Lung (tissue), 12 donors: ENCODE measurements around the gene BICC1. TPM values are rescaled to one million over a fixed set of nuclear protein-coding genes. Genes with fewer than 3 reads are reported as not detected.

Experiments used
- ATAC-seq: fragments of 200-7000 bp; cut with Tn5 transposase; one replicate; pipeline ENCODE4 v1.9.1; 2020; ENCODE audit warnings: moderate number of reproducible peaks; ENCODE audit not compliant: insufficient read depth, low FRiP score
- DNase-seq, 3 donors: peaks; one replicate each; pipeline ENCODE4 v3.0.0-alpha.2; 2013 to 2017
- H3K27ac ChIP-seq, 2 donors: one replicate each; pipeline ENCODE4 v1.5.1; 2013; ENCODE audit warnings: mild to moderate bottlenecking in 2 of 2, moderate library complexity in 2 of 2, control low read depth in 1 of 2, inconsistent platforms in 1 of 2, low read depth in 1 of 2, low read length in 1 of 2
- H3K27me3 ChIP-seq, 3 donors: one replicate each; pipeline ENCODE4 v1.5.1; 2013; ENCODE audit warnings: low read length in 2 of 3; ENCODE audit not compliant: control insufficient read depth in 3 of 3, insufficient read depth in 3 of 3
- H3K36me3 ChIP-seq, 4 donors: one replicate each; pipeline ENCODE4 v1.5.1; 2013; ENCODE audit warnings: low read length in 4 of 4, mild to moderate bottlenecking in 1 of 4, moderate library complexity in 1 of 4; ENCODE audit not compliant: control insufficient read depth in 4 of 4, insufficient read depth in 4 of 4
- H3K4me1 ChIP-seq, 5 donors: one replicate each; pipeline ENCODE4 v1.5.1; 2013; ENCODE audit warnings: low read length in 5 of 5, mild to moderate bottlenecking in 2 of 5, moderate library complexity in 1 of 5; ENCODE audit not compliant: control insufficient read depth in 5 of 5, insufficient read depth in 5 of 5
- H3K4me3 ChIP-seq: one replicate; pipeline ENCODE4 v1.5.1; 2013; ENCODE audit warnings: mild to moderate bottlenecking, control low read depth, moderate library complexity
- H3K9ac ChIP-seq, 2 donors: one replicate each; pipeline ENCODE4 v1.5.1; 2013; ENCODE audit warnings: low read length in 2 of 2, control low read depth in 1 of 2; ENCODE audit not compliant: insufficient read depth in 1 of 2
- H3K9me3 ChIP-seq, 4 donors: one replicate each; pipeline ENCODE4 v1.5.1; 2013; ENCODE audit warnings: low read length in 3 of 4, mild to moderate bottlenecking in 1 of 4, moderate library complexity in 1 of 4; ENCODE audit not compliant: control insufficient read depth in 4 of 4, insufficient read depth in 3 of 4
- WGBS, 2 donors: extraction: QIAGEN DNeasy Blood & Tissue Kit; methylation state at CpG; one replicate each; pipeline ENCODE4 v1.1.7; 2013; 5-methylcytosine and 5-hydroxymethylcytosine counted together
- polyA plus RNA-seq, 2 donors: library from polyadenylated mRNA; stranded (reverse); fragments of 200-250 nt; gene quantifications; one replicate each; pipeline ENCODE4 v1.2.1, GENCODE V29; 2013
- total RNA-seq, 2 donors: library from RNA; depleted of rRNA in 1 of 2; stranded (reverse); fragments of >200 nt in 1 of 2; gene quantifications; one replicate each; pipeline ENCODE4 v1.2.1, GENCODE V29; 2014 to 2021
- TF ChIP-seq, protein P1 (sequence below): IDR thresholded peaks from 2 replicates; pipeline ENCODE4 v1.5.1; 2012; ENCODE audit warnings: mild to moderate bottlenecking; ENCODE audit errors: control extremely low read depth, extremely low read depth
- donor health status: control.
- donor health status: control.
- donor health status: Bipolar disorder and iron deficiency.
- donor health status: healthy.
- donor health status: DM: yes; HTN: yes; CAD: no.

BICC1 gene
- total and polyA plus RNA-seq, 4 donors: 2.3 to 43.1 (median 5.9) TPM

DNA sequence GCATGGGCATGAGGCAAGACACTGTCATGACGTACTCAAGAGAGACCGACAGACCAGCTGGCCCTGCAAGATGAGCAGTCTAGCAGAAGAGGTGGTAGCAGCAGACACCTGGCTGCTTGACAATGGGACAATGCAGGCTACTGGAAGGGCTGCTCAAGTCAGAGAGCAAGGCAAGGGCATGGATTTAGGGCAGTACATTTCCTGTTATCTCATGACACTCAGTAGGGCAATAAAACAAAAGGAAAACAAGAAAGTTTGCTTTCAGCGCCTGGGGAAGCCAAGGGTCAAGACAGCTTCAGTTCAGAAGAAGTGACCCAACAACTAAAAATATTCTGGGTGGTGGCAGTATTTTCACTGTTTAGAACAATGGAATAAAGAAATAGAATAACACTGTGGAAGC, 332.0 kb downstream of the BICC1 start:
- H3K4me3 ChIP-seq: no peak overlapping the region
- DNase-seq (no peak), ATAC-seq (no peak)
- H3K9ac ChIP-seq: no peak overlapping the region
- H3K4me1 ChIP-seq: no peaks in the 10 kb centered on the region
- H3K36me3 ChIP-seq: no peaks in the 10 kb centered on the region
- no peaks in the 10 kb centered on the region for H3K9me3 ChIP-seq
- 70 to 81% methylated on average over 3 of the region's 3 CpGs for WGBS, 2 donors
- H3K27ac ChIP-seq: no peak overlapping the region
- no peaks in the 10 kb centered on the region for H3K27me3 ChIP-seq
- TF ChIP-seq, protein P1, sequence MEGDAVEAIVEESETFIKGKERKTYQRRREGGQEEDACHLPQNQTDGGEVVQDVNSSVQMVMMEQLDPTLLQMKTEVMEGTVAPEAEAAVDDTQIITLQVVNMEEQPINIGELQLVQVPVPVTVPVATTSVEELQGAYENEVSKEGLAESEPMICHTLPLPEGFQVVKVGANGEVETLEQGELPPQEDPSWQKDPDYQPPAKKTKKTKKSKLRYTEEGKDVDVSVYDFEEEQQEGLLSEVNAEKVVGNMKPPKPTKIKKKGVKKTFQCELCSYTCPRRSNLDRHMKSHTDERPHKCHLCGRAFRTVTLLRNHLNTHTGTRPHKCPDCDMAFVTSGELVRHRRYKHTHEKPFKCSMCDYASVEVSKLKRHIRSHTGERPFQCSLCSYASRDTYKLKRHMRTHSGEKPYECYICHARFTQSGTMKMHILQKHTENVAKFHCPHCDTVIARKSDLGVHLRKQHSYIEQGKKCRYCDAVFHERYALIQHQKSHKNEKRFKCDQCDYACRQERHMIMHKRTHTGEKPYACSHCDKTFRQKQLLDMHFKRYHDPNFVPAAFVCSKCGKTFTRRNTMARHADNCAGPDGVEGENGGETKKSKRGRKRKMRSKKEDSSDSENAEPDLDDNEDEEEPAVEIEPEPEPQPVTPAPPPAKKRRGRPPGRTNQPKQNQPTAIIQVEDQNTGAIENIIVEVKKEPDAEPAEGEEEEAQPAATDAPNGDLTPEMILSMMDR: no peak

DNA sequence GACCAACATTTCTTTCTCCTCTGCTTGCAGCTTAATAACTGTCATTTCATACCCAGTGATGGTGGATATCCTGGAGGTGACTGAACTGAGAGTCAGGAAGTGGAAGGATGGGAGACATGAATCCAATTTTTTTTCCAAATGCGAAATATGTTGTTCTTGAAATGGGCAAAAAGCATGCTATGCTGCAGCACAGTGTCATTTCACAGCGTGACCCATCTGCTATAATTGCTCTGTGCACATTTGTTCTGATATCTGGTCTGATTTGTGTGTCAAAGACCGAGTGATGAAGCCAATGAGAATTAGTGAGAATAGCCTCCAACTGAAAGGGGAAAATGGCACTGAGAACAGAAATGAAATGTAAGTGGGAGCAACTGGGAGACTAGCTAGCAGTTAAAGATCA, 334.2 kb downstream of the BICC1 start:
- H3K27ac ChIP-seq: no peak overlapping the region
- no peaks in the 10 kb centered on the region for H3K9me3 ChIP-seq
- WGBS, 2 donors: 84 to 88% methylated on average over 3 of the region's 3 CpGs
- ATAC-seq: no peak
- H3K4me3 ChIP-seq: no peak overlapping the region
- H3K4me1 ChIP-seq: no peaks in the 10 kb centered on the region
- no peak overlapping the region for H3K9ac ChIP-seq
- H3K36me3 ChIP-seq: no peaks in the 10 kb centered on the region
- H3K27me3 ChIP-seq: no peaks in the 10 kb centered on the region
- no peak for DNase-seq
- TF ChIP-seq, protein P1: no peak

DNA sequence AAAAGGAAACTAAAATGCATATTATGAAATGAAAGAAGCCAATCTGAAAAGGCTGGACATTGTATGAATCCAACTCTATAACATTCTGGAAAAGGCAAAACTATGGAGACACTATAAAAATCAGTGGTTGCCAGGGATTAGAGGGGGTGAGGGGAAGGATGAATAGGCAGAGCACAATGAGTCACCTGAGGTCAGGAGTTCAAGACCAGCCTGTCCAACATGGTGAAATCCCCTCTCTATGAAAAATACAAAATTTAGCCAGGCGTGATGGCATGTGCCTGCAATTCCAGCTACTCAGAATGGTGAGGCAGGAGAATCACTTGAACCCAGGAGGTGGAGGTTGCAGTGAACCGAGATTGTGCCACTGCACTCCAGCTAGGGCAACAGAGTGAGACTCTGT, 338.9 kb downstream of the BICC1 start:
- TF ChIP-seq, protein P1: no peak
- no peak overlapping the region for H3K9ac ChIP-seq
- H3K27ac ChIP-seq: no peak overlapping the region
- no peaks in the 10 kb centered on the region for H3K9me3 ChIP-seq
- no peaks in the 10 kb centered on the region for H3K4me1 ChIP-seq
- DNase-seq (no peak), ATAC-seq (no peak)
- no peak overlapping the region for H3K4me3 ChIP-seq
- no peaks in the 10 kb centered on the region for H3K36me3 ChIP-seq
- 90 to 91% methylated on average over 2 of the region's 2 CpGs for WGBS, 2 donors
- no peaks in the 10 kb centered on the region for H3K27me3 ChIP-seq

DNA sequence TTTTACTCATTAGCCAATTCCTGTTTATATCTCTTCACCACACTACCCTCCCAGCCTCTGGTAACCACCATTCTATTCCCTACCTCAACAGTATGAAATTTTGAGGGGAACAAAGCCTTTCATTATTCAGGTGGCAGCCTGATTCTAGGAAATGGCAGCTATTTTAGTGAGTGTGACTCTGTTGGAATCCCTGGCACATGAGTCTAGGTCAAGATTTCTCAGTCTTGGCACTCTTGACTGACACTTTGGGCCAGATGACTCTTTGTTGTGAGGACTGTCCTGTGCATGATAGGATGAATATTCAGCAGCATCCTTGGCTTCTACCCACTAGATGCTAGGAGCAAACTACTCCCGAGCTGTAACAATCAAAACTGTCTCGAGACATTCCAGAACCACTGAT, 341.0 kb downstream of the BICC1 start:
- WGBS, 2 donors: 85 to 96% methylated on average over 2 of the region's 2 CpGs
- peaks cover 0 to 5% (median 0%) of the 10 kb centered on the region in 5 donors for H3K4me1 ChIP-seq
- ATAC-seq (no peak), DNase-seq (no peak)
- H3K9me3 ChIP-seq: no peaks in the 10 kb centered on the region
- H3K27ac ChIP-seq: no peak overlapping the region
- TF ChIP-seq, protein P1: no peak
- no peaks in the 10 kb centered on the region for H3K36me3 ChIP-seq
- H3K4me3 ChIP-seq: no peak overlapping the region
- no peak overlapping the region for H3K9ac ChIP-seq
- no peaks in the 10 kb centered on the region for H3K27me3 ChIP-seq
